SK-N-SH (cell line): Measurements from ENCODE around the gene FBXL2. TPM values are rescaled to one million over a fixed set of nuclear protein-coding genes. Genes with fewer than 3 reads are reported as not detected.
A peak's percentile ranks its signal among the peaks of the same experiment; 100 is the strongest.

Experiments
- CTCF ChIA-PET: fragments of 300-600, 350-600 bp; formaldehyde crosslinking; extraction: SDS; loops from one replicate; lab custom pipeline; 2021; lab: Yijun Ruan, JAX
- POLR2A ChIA-PET: fragments of 350-600 bp; sonication (Branson Sonifier 250); formaldehyde crosslinking; extraction: SDS; loops from one replicate; lab custom pipeline; 2020; ENCODE audit warnings: antibody characterized with exemption, inconsistent platforms; lab: Yijun Ruan, JAX
- DNase-seq: peaks from one replicate; pipeline ENCODE4 v3.0.0; 2012
- H2AFZ ChIP-seq: fragments of 200-600 bp; sonication (generic); 2 replicates; pipeline ENCODE4 v1.8.1; 2016; ENCODE audit warnings: antibody characterized with exemption, mild to moderate bottlenecking, low read depth
- H3F3A ChIP-seq: fragments of 200-600 bp; sonication (generic); replicated peaks from 2 replicates; pipeline ENCODE3; 2016; ENCODE audit warnings: antibody characterized with exemption, mild to moderate bottlenecking; ENCODE audit not compliant: insufficient read depth
- H3K27ac ChIP-seq, 2 experiments: fragments of 200-500 bp in 1 of 2; fragments of 200-600 bp in 1 of 2; sonication (Bioruptor generic) in 1 of 2; sonication (generic), shearing (Covaris generic) in 1 of 2; 2 replicates each; pipeline versions ENCODE4 v1.5.1 to v1.6.1; 2014 to 2016; ENCODE audit warnings: low read depth in 2 of 2, inconsistent platforms in 1 of 2, low read length in 1 of 2, mild to moderate bottlenecking in 1 of 2, mixed read lengths in 1 of 2
- H3K27me3 ChIP-seq: fragments of 200-600 bp; sonication (generic), shearing (Covaris generic); 2 replicates; pipeline ENCODE4 v1.6.1; 2016; ENCODE audit warnings: mixed run types; ENCODE audit not compliant: insufficient read depth
- H3K36me3 ChIP-seq, 2 experiments: fragments of 200-500 bp in 1 of 2; fragments of 200-600 bp in 1 of 2; sonication (Bioruptor generic) in 1 of 2; sonication (generic) in 1 of 2; replicated peaks in 1 of 2; 2 replicates each; pipeline versions ENCODE3 to v1.5.1; 2014 to 2016; ENCODE audit warnings: low read length in 1 of 2, mild to moderate bottlenecking in 1 of 2; ENCODE audit not compliant: insufficient read depth in 2 of 2, control insufficient read depth in 1 of 2
- H3K4me1 ChIP-seq, 2 experiments: fragments of 200-500 bp in 1 of 2; fragments of 200-600 bp in 1 of 2; sonication (Bioruptor generic) in 1 of 2; sonication (generic), shearing (Covaris generic) in 1 of 2; 2 replicates each; pipeline versions ENCODE4 v1.5.1 to v1.6.1; 2014 to 2016; ENCODE audit warnings: low read depth in 1 of 2, low read length in 1 of 2, mixed run types in 1 of 2; ENCODE audit not compliant: insufficient read depth in 2 of 2, control insufficient read depth in 1 of 2
- H3K4me2 ChIP-seq: fragments of 200-600 bp; sonication (generic), shearing (Covaris generic); 2 replicates; pipeline ENCODE4 v1.6.1; 2017; ENCODE audit warnings: mixed run types
- H3K4me3 ChIP-seq, 2 experiments: fragments of 200-500 bp in 1 of 2; fragments of 200-600 bp in 1 of 2; sonication (Bioruptor generic) in 1 of 2; sonication (generic), shearing (Covaris generic) in 1 of 2; 2 replicates each; pipeline versions ENCODE4 v1.5.1 to v1.8.1; 2014 to 2016; ENCODE audit warnings: low read depth in 2 of 2, inconsistent platforms in 1 of 2, low read length in 1 of 2, mild to moderate bottlenecking in 1 of 2, mixed read lengths in 1 of 2, moderate library complexity in 1 of 2
- H3K79me2 ChIP-seq: fragments of 200-600 bp; sonication (generic); 2 replicates; pipeline ENCODE4 v1.8.1; 2017; ENCODE audit warnings: mild to moderate bottlenecking; ENCODE audit not compliant: insufficient read depth
- H3K9ac ChIP-seq: fragments of 200-600 bp; sonication (generic); 2 replicates; pipeline ENCODE4 v1.6.1; 2017; ENCODE audit warnings: mixed run types
- H3K9me2 ChIP-seq: fragments of 200-600 bp; sonication (generic); 2 replicates; pipeline ENCODE4 v1.6.1; 2017; ENCODE audit warnings: mixed run types
- H3K9me3 ChIP-seq: fragments of 200-600 bp; sonication (generic); 2 replicates; pipeline ENCODE4 v1.6.1; 2017; ENCODE audit warnings: mixed run types, mild to moderate bottlenecking, moderate library complexity
- H4K20me1 ChIP-seq: fragments of 200-600 bp; sonication (generic); 2 replicates; pipeline ENCODE4 v1.6.1; 2017; ENCODE audit warnings: mild to moderate bottlenecking, mixed run types; ENCODE audit not compliant: insufficient read depth
- CHD2 ChIP-seq: fragments of 150-350 bp; IDR thresholded peaks from 2 replicates; pipeline ENCODE4 v1.6.1; 2018; ENCODE audit warnings: low read length; ENCODE audit not compliant: partially characterized antibody
- CTCF ChIP-seq: fragments of 200-600 bp; sonication (generic); IDR thresholded peaks from 2 replicates; pipeline ENCODE4 v1.6.1; 2017; ENCODE audit warnings: antibody characterized with exemption, mild to moderate bottlenecking, moderate library complexity
- ELF1 ChIP-seq: IDR thresholded peaks from 2 replicates; pipeline ENCODE4 v1.4.0; 2012
- EZH2phosphoT487 ChIP-seq: fragments of 200-600 bp; sonication (generic); IDR thresholded peaks from 2 replicates; pipeline ENCODE4 v1.6.1; 2017; ENCODE audit warnings: low read depth, mixed run types, mild to moderate bottlenecking, antibody characterized with exemption, moderate library complexity, borderline replicate concordance
- FOXM1 ChIP-seq: IDR thresholded peaks from 2 replicates; pipeline ENCODE4 v1.4.0; 2012; ENCODE audit warnings: low read depth, mild to moderate bottlenecking
- GATA2 ChIP-seq: sonication (generic); formaldehyde crosslinking; IDR thresholded peaks from 2 replicates; pipeline ENCODE4 v1.5.0; 2020; ENCODE audit warnings: mild to moderate bottlenecking, missing genetic modification reagents
- JUND ChIP-seq: IDR thresholded peaks from 2 replicates; pipeline ENCODE4 v1.4.0; 2012
- NRF1 ChIP-seq: IDR thresholded peaks from 2 replicates; pipeline ENCODE4 v1.6.1; 2012; ENCODE audit warnings: low read depth, mild to moderate bottlenecking, low read length
- POLR2AphosphoS5 ChIP-seq: IDR thresholded peaks from 2 replicates; pipeline ENCODE4 v1.6.1; 2012; ENCODE audit warnings: low read depth, low read length
- RFX5 ChIP-seq: IDR thresholded peaks from 2 replicates; pipeline ENCODE4 v1.6.1; 2012; ENCODE audit warnings: mild to moderate bottlenecking, improper control_type of control experiment, low read length
- SMC3 ChIP-seq: IDR thresholded peaks from 2 replicates; pipeline ENCODE4 v1.6.1; 2012; ENCODE audit warnings: low read depth, low read length, improper control_type of control experiment
- TCF12 ChIP-seq: IDR thresholded peaks from 2 replicates; pipeline ENCODE4 v1.4.0; 2012
- WGBS: methylation state at CpG from one replicate; pipeline ENCODE4 v1.1.6; 2017; ENCODE audit warnings: low lambda C conversion rate; 5-methylcytosine and 5-hydroxymethylcytosine counted together
- polyA plus RNA-seq, 3 experiments: library from polyadenylated mRNA; depleted of rRNA; stranded (reverse); fragments of >200 nt; gene quantifications; 2 replicates each; pipeline ENCODE4 v1.2.3, GENCODE V29; 2012
- TF ChIP-seq, protein P1 (sequence below): IDR thresholded peaks from 2 replicates; pipeline ENCODE4; 2012

The FBXL2 gene
- polyA plus RNA-seq, 1 of the 3 experiments (the other 2 are of a cell fraction), result 13.7 TPM

- Histone ChIP-seq H3K4me1 (peaks cover 3 to 8% of the 10 kb centered on the region in 2 experiments; a peak in 3 of 4 replicates), H3K79me2 (peaks cover 15% of the 10 kb centered on the region; the same call in 1 of the 2 replicates), H3K9me2 (no peaks in the 10 kb centered on the region), H4K20me1 (no peaks in the 10 kb centered on the region), H3K27ac (no peak overlapping the region; a peak in 1 of 4 replicates), H3K36me3 (peaks cover 0 to 16% of the 10 kb centered on the region in 2 experiments), H3K27me3 (no peaks in the 10 kb centered on the region), H3K9me3 (0 out of 2 replicates have a peak, but pooled peaks cover 5% of the 10 kb centered on the region), H3F3A (peaks cover 11% of the 10 kb centered on the region), H3K4me2 (no peak overlapping the region), H3K9ac (no peak overlapping the region), H2AFZ (no peak overlapping the region), H3K4me3 (no peak overlapping the region)
- 77% methylated on average over 1 of the region's 1 CpG for WGBS
- ChIA-PET CTCF (no interaction called here), POLR2A (no interaction called here)
- DNase-seq, result no peak
- TF ChIP-seq CHD2 (no peak), POLR2AphosphoS5 (no peak), GATA2 (CRISPR knock-in tag) (no peak), EZH2phosphoT487 (no peak), RFX5 (no peak), TCF12 (no peak), ELF1 (no peak), FOXM1 (no peak), NRF1 (no peak)
Measured at GRCh38 chr3:33322412-33322811, 45.2 kb downstream of the FBXL2 start.

DNA sequence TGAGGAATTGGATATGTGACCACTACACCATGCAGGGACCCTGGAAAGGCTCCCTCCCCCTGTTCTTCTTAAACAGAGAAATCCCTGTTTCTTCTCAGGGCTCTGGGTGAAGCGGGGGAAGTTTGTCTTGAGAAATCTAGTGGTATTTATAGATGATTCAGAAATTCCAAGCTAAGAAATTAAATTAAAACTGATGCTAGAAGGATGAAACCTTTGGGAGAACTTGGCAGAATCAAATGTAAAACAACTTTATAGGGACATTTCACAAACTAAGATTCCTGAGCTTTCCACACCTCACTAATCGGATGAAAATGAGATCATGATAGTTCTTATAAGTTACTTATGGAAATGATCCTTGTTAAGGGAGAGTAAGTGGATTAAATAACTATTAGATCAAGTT is 54.2 kb downstream of the FBXL2 start:
- 47% methylated on average over 2 of the region's 2 CpGs for WGBS
- H3K9me3 ChIP-seq, result peaks cover 7% of the 10 kb centered on the region
- H3K9me2 ChIP-seq, result no peaks in the 10 kb centered on the region
- TF ChIP-seq, protein P1, sequence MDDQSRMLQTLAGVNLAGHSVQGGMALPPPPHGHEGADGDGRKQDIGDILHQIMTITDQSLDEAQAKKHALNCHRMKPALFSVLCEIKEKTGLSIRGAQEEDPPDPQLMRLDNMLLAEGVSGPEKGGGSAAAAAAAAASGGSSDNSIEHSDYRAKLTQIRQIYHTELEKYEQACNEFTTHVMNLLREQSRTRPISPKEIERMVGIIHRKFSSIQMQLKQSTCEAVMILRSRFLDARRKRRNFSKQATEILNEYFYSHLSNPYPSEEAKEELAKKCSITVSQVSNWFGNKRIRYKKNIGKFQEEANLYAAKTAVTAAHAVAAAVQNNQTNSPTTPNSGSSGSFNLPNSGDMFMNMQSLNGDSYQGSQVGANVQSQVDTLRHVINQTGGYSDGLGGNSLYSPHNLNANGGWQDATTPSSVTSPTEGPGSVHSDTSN, result peak; percentile 45
- no peak for TF ChIP-seq CTCF
- TF ChIP-seq SMC3, result no peak
- peak; percentile 39; the same call in 1 of the 2 replicates for TF ChIP-seq JUND
- peak; percentile 34 for TF ChIP-seq TCF12
- peak; percentile 19; the same call in 1 of the 2 replicates for TF ChIP-seq POLR2AphosphoS5
- TF ChIP-seq, all 33 proteins: peak for 4
- H3K9ac ChIP-seq, result no peak overlapping the region
- H3K79me2 ChIP-seq, result 0 out of 2 replicates have a peak, but pooled peaks cover 7% of the 10 kb centered on the region
- ChIA-PET POLR2A (no interaction called here), CTCF (no interaction called here)
- H3K27me3 ChIP-seq, result no peaks in the 10 kb centered on the region
- H3F3A ChIP-seq, result peaks cover 9% of the 10 kb centered on the region
- no peaks in the 10 kb centered on the region for H3K4me1 ChIP-seq
- peak overlapping the region in 1 of 2 experiments; percentile 57; a peak in 2 of 4 replicates for H3K27ac ChIP-seq
- H4K20me1 ChIP-seq, result no peaks in the 10 kb centered on the region
- DNase-seq, result no peak
- no peak overlapping the region for H3K4me3 ChIP-seq
- H2AFZ ChIP-seq, result no peak overlapping the region
- H3K4me2 ChIP-seq, result peak overlapping the region; percentile 2; the same call in 1 of the 2 replicates
- H3K36me3 ChIP-seq, result peaks cover 0 to 30% of the 10 kb centered on the region in 2 experiments
